Measurements from ENCODE around the gene ACYP2. TPM values are rescaled to one million over a fixed set of nuclear protein-coding genes. Genes with fewer than 3 reads are reported as not detected.

The ACYP2 gene
- total and polyA plus RNA-seq, 2 donors from 2014 or later = 16.7 to 24.5 TPM

DNA sequence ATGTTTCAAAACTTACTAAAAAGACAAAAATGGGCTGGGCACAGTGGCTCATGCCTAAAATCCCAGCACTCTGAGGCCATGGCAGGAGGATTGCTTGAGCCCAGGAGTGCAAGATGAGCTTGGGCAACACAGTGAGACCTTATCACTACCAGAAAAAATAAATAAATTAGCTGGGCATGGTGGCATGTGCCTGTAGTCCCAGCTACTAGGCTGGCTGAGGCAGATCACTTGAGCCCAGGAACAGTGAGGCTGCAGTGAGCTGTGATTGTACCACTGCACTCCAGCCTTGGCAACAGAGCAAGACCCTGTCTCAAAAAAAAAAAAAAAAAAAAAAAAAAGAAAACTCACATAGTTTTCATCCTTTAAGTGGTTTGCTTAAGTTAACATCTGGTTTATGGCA is 134.2 kb downstream of the ACYP2 start:
- Histone ChIP-seq H3K27ac (ENCODE audit: low read depth in 2 of 2, low read length in 2 of 2) (no peak overlapping the region), H3K9me3 (ENCODE audit: control insufficient read depth in 2 of 3, insufficient read depth in 1 of 3, low read length in 3 of 3) (no peaks in the 10 kb centered on the region), H3K4me1 (ENCODE audit: control insufficient read depth in 2 of 3, insufficient read depth in 2 of 3, low read depth in 1 of 3, low read length in 3 of 3) (no peaks in the 10 kb centered on the region), H3K27me3 (ENCODE audit: control insufficient read depth, insufficient read depth, low read length) (no peaks in the 10 kb centered on the region), H3K4me3 (ENCODE audit: low read length in 3 of 3) (no peak overlapping the region), H3K36me3 (ENCODE audit: control insufficient read depth in 2 of 3, insufficient read depth in 3 of 3, low read length in 3 of 3) (no peaks in the 10 kb centered on the region), H3K9ac (ENCODE audit: low read length in 3 of 3) (no peak overlapping the region)
- intact Hi-C loops (cut with DNase I) = no loop called here
- DNase-seq (no peak), FAIRE-seq (no peak)
- TF ChIP-seq, protein P1, sequence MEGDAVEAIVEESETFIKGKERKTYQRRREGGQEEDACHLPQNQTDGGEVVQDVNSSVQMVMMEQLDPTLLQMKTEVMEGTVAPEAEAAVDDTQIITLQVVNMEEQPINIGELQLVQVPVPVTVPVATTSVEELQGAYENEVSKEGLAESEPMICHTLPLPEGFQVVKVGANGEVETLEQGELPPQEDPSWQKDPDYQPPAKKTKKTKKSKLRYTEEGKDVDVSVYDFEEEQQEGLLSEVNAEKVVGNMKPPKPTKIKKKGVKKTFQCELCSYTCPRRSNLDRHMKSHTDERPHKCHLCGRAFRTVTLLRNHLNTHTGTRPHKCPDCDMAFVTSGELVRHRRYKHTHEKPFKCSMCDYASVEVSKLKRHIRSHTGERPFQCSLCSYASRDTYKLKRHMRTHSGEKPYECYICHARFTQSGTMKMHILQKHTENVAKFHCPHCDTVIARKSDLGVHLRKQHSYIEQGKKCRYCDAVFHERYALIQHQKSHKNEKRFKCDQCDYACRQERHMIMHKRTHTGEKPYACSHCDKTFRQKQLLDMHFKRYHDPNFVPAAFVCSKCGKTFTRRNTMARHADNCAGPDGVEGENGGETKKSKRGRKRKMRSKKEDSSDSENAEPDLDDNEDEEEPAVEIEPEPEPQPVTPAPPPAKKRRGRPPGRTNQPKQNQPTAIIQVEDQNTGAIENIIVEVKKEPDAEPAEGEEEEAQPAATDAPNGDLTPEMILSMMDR (IDR thresholded peaks at IDR 0.05; ENCODE audit: borderline replicate concordance, extremely low read depth, insufficient read depth) = no peak

DNA sequence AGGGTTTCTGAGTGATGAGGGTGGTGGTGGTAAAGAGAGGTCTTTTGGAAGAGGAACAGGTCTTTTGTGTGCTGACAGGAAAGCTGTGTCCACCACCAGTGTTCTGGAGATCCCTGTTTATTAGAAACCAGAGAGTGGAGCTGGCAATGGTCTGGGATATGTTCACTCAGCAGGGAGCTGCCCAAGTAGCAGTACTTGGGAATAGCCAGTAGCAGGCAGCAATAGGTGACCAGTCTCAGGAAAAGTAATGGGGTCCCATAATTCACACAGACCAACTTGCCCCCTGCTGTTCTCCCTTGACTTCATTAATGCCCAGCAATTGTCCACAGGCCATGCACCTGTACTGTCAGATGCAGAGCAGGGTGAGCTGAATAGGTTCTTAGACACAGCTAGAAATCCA is 138.8 kb downstream of the ACYP2 start:
- Histone ChIP-seq H3K4me1 (ENCODE audit: control insufficient read depth in 2 of 3, insufficient read depth in 2 of 3, low read depth in 1 of 3, low read length in 3 of 3) (no peaks in the 10 kb centered on the region), H3K27me3 (ENCODE audit: control insufficient read depth, insufficient read depth, low read length) (no peaks in the 10 kb centered on the region), H3K4me3 (ENCODE audit: low read length in 3 of 3) (no peak overlapping the region), H3K36me3 (ENCODE audit: control insufficient read depth in 2 of 3, insufficient read depth in 3 of 3, low read length in 3 of 3) (no peaks in the 10 kb centered on the region), H3K9ac (ENCODE audit: low read length in 3 of 3) (no peak overlapping the region), H3K9me3 (ENCODE audit: control insufficient read depth in 2 of 3, insufficient read depth in 1 of 3, low read length in 3 of 3) (no peaks in the 10 kb centered on the region), H3K27ac (ENCODE audit: low read depth in 2 of 2, low read length in 2 of 2) (no peak overlapping the region)
- TF ChIP-seq, protein P1 (IDR thresholded peaks at IDR 0.05; ENCODE audit: borderline replicate concordance, extremely low read depth, insufficient read depth) = no peak
- FAIRE-seq = no peak
- no peak for DNase-seq
- intact Hi-C loops (cut with DNase I) = no loop called here

DNA sequence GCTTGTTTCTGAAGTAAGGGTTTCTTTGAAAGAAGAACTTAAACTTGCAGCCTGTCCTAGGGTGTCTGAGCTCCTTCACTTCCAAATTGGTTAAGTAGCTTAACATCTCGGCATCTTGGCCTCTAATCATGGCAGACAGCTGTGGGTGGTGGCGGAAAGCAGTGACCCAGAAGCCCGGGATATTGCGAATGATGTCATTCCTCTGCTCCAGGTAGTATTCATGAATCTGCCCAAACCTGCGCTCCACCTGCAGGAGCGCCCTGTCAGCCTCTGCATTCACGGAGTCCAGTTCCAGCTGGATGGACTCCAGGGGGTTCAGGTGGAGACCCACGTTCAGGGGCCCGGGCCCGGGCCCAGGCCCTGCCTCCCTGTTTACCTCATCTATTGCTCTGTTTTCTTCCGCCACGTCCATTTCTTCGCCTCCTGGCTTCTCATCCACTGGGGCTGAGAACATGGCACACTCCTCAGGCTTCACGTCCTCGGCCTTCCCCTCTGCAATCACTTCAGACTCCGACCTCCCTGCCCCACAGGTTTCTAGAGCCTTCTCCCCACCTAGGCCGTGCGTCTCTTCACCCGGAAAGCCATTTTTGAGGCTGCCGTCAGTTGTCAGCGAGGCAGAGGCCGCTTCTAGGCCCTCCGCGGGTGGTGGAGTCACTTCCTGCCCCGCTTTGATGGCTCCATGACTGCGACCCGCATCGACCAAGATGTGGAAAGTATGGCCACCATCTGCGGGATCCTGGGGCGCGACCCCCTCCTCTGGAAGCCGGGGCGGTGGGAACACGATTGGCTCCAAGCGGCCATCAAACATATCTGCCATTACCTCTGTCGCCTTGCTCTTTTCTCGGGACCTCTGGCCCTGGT is 140.0 kb downstream of the ACYP2 start:
- TF ChIP-seq, protein P1 (IDR thresholded peaks at IDR 0.05; ENCODE audit: borderline replicate concordance, extremely low read depth, insufficient read depth) = no peak
- intact Hi-C loops (cut with DNase I) = no loop called here
- FAIRE-seq (no peak), DNase-seq (no peak)
- no peaks in the 10 kb centered on the region for H3K27me3 ChIP-seq (ENCODE audit: control insufficient read depth, insufficient read depth, low read length)
- H3K4me1 ChIP-seq (ENCODE audit: control insufficient read depth in 2 of 3, insufficient read depth in 2 of 3, low read depth in 1 of 3, low read length in 3 of 3) = no peaks in the 10 kb centered on the region
- no peak overlapping the region for H3K4me3 ChIP-seq (ENCODE audit: low read length in 3 of 3)
- no peaks in the 10 kb centered on the region for H3K36me3 ChIP-seq (ENCODE audit: control insufficient read depth in 2 of 3, insufficient read depth in 3 of 3, low read length in 3 of 3)
- no peak overlapping the region for H3K9ac ChIP-seq (ENCODE audit: low read length in 3 of 3)
- H3K9me3 ChIP-seq (ENCODE audit: control insufficient read depth in 2 of 3, insufficient read depth in 1 of 3, low read length in 3 of 3) = no peaks in the 10 kb centered on the region
- no peak overlapping the region for H3K27ac ChIP-seq (ENCODE audit: low read depth in 2 of 2, low read length in 2 of 2)
